Measurements from ENCODE around the gene REXO1.

REXO1 gene

DNA sequence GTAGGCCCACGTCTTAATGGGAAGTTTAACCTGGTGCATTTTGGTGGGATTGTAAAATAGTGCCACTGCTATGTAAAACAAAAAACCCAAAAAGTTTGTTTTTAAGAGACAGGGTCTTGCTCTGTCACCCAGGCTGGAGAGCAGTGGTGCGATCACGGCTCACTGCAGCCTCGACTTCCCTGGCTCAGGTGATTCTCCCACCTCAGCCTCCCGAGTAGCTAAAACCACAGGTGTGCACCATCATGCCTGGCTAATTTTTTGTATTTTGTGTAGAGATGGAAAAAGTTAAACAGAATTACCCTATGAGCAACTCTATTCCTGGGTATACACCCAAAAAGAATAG lies 820 bp upstream of the REXO1 start:
- H3K36me3 ChIP-seq (ENCODE audit: insufficient read depth, low read length), result peaks cover 35% of the 10 kb centered on the region
- peak overlapping the region; percentile 97; the same call in 1 of the 2 replicates for H3K9ac ChIP-seq (ENCODE audit: low read depth, low read length)
- peak overlapping the region; percentile 100 for H3K27ac ChIP-seq (ENCODE audit: low read length)
- H3K4me3 ChIP-seq (ENCODE audit: low read depth in 1 of 2, low read length in 2 of 2), result peak overlapping the region; percentile 99 to 100; a peak in 3 of 4 replicates
- peak overlapping the region; percentile 94; the same call in 1 of the 2 replicates for H2AFZ ChIP-seq (ENCODE audit: low read depth, low read length)
- peak overlapping the region; percentile 59 for H3K4me2 ChIP-seq (ENCODE audit: insufficient read depth, low read length)
- H3K79me2 ChIP-seq (ENCODE audit: insufficient read depth, low read length), result peaks cover 71% of the 10 kb centered on the region
- H3K27me3 ChIP-seq (ENCODE audit: insufficient read depth, low read length, poor library complexity), result no peaks in the 10 kb centered on the region
- peaks cover 60% of the 10 kb centered on the region for H3K4me1 ChIP-seq (ENCODE audit: insufficient read depth, low read length)
- H3K9me3 ChIP-seq (ENCODE audit: insufficient read depth, low read length, severe bottlenecking), result no peaks in the 10 kb centered on the region
- ATAC-seq (ENCODE audit: insufficient read depth, low read depth), result no peak
- DNase-seq, result no peak
- no peak for TF ChIP-seq EZH2 (IDR thresholded peaks at IDR 0.05; ENCODE audit: borderline replicate concordance, low read depth, low read length, severe bottlenecking)
- TF ChIP-seq, protein P1, sequence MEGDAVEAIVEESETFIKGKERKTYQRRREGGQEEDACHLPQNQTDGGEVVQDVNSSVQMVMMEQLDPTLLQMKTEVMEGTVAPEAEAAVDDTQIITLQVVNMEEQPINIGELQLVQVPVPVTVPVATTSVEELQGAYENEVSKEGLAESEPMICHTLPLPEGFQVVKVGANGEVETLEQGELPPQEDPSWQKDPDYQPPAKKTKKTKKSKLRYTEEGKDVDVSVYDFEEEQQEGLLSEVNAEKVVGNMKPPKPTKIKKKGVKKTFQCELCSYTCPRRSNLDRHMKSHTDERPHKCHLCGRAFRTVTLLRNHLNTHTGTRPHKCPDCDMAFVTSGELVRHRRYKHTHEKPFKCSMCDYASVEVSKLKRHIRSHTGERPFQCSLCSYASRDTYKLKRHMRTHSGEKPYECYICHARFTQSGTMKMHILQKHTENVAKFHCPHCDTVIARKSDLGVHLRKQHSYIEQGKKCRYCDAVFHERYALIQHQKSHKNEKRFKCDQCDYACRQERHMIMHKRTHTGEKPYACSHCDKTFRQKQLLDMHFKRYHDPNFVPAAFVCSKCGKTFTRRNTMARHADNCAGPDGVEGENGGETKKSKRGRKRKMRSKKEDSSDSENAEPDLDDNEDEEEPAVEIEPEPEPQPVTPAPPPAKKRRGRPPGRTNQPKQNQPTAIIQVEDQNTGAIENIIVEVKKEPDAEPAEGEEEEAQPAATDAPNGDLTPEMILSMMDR (IDR thresholded peaks at IDR 0.05; ENCODE audit: borderline replicate concordance, extremely low read depth, low read length, poor library complexity, severe bottlenecking), result no peak
- H4K20me1 ChIP-seq (ENCODE audit: insufficient read depth, low read length), result peaks cover 68% of the 10 kb centered on the region

DNA sequence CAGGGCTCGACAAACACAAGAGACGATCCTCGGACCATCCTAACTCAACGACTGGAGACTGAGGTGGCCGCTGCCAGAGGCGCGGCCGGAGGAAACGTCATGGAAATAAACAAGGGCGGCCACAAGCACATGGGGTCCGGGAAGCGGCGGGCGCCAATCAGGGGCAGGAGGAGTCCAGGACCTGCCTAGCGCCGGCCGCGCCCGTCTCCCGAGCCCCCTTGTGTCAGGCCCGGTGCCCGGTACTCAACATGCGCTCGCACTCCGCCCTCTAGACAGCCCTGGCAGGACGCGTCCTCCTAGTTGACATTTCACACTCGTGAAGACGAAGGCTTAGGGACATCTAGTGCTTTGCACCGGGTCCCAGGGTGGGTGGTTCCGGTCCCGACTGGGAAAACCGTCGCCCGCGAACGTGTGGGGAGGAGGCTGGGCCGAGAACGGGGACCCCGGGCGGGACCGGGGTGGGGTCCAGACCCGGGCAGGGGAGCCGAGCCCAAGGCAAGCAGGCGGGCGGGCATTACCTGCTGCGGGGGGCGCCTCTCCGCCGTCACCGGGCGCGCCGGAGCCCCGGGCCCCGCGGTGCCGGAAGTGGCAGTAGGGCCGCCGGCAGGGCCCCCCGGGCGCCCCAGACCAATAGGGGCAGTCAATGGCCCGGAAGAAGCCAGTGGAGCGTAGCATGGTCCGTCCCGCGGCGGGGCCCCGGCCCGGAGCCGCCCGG lies 442 bp downstream of the REXO1 start:
- H3K9me3 ChIP-seq (ENCODE audit: insufficient read depth, low read length, severe bottlenecking), result no peaks in the 10 kb centered on the region
- H2AFZ ChIP-seq (ENCODE audit: low read depth, low read length), result peak overlapping the region; percentile 94
- DNase-seq, result no peak
- peaks cover 69% of the 10 kb centered on the region for H4K20me1 ChIP-seq (ENCODE audit: insufficient read depth, low read length)
- H3K79me2 ChIP-seq (ENCODE audit: insufficient read depth, low read length), result peaks cover 74% of the 10 kb centered on the region
- no peaks in the 10 kb centered on the region for H3K27me3 ChIP-seq (ENCODE audit: insufficient read depth, low read length, poor library complexity)
- ATAC-seq (ENCODE audit: insufficient read depth, low read depth), result peak; percentile 28
- H3K27ac ChIP-seq (ENCODE audit: low read length), result peak overlapping the region; percentile 100
- H3K4me3 ChIP-seq (ENCODE audit: low read depth in 1 of 2, low read length in 2 of 2), result peak overlapping the region; percentile 99 to 100
- H3K4me1 ChIP-seq (ENCODE audit: insufficient read depth, low read length), result peaks cover 56% of the 10 kb centered on the region
- TF ChIP-seq, protein P1 (IDR thresholded peaks at IDR 0.05; ENCODE audit: borderline replicate concordance, extremely low read depth, low read length, poor library complexity, severe bottlenecking), result no peak
- no peak for TF ChIP-seq EZH2 (IDR thresholded peaks at IDR 0.05; ENCODE audit: borderline replicate concordance, low read depth, low read length, severe bottlenecking)
- peak overlapping the region; percentile 99 for H3K4me2 ChIP-seq (ENCODE audit: insufficient read depth, low read length)
- peak overlapping the region; percentile 97 for H3K9ac ChIP-seq (ENCODE audit: low read depth, low read length)
- H3K36me3 ChIP-seq (ENCODE audit: insufficient read depth, low read length), result peaks cover 43% of the 10 kb centered on the region

DNA sequence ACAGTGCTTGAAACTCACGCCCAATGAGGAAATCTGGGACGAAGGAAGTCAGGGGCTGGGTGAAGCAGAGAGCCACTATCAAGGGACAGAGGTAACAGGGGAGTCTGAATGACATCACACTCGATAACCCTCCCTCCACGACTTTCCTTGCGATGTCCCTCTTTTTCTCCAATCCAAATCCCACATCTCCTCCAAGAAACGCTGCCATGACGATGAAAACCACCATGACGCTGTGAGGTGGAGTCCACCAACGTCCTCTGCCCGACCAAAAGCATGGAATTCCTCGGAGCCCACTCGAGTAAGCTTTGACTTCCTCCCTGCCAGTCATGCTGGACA lies 967 bp downstream of the REXO1 start:
- TF ChIP-seq EZH2 (IDR thresholded peaks at IDR 0.05; ENCODE audit: borderline replicate concordance, low read depth, low read length, severe bottlenecking), result no peak
- TF ChIP-seq, protein P1 (IDR thresholded peaks at IDR 0.05; ENCODE audit: borderline replicate concordance, extremely low read depth, low read length, poor library complexity, severe bottlenecking), result no peak
- Histone ChIP-seq H3K4me2 (ENCODE audit: insufficient read depth, low read length) (peak overlapping the region; percentile 99), H4K20me1 (ENCODE audit: insufficient read depth, low read length) (peaks cover 70% of the 10 kb centered on the region), H3K4me3 (ENCODE audit: low read depth in 1 of 2, low read length in 2 of 2) (peak overlapping the region; percentile 99 to 100), H2AFZ (ENCODE audit: low read depth, low read length) (no peak overlapping the region), H3K27me3 (ENCODE audit: insufficient read depth, low read length, poor library complexity) (no peaks in the 10 kb centered on the region), H3K9me3 (ENCODE audit: insufficient read depth, low read length, severe bottlenecking) (no peaks in the 10 kb centered on the region), H3K27ac (ENCODE audit: low read length) (peak overlapping the region; percentile 100), H3K79me2 (ENCODE audit: insufficient read depth, low read length) (peaks cover 75% of the 10 kb centered on the region), H3K4me1 (ENCODE audit: insufficient read depth, low read length) (peaks cover 53% of the 10 kb centered on the region), H3K36me3 (ENCODE audit: insufficient read depth, low read length) (peaks cover 43% of the 10 kb centered on the region), H3K9ac (ENCODE audit: low read depth, low read length) (peak overlapping the region; percentile 97)
- DNase-seq (no peak), ATAC-seq (ENCODE audit: insufficient read depth, low read depth) (no peak)
